Gastroesophageal sphincter (tissue), 4 donors: ENCODE data around the gene SYPL1. TPM values are rescaled to one million over a fixed set of nuclear protein-coding genes. Genes with fewer than 3 reads are reported as not detected.

Experiments used
- ATAC-seq: fragments of 150-250 bp; one replicate; pipeline ENCODE4 v1.9.1; 2016; ENCODE audit warnings: mild to moderate bottlenecking, moderate library complexity
- H3K27ac ChIP-seq, 4 donors: fragments of 200-600 bp; sonication (generic) in 3 of 4; 1 replicate in 3 of 4; 2 replicates in 1 of 4; pipeline ENCODE4 v1.5.1; 2016 to 2019
- H3K27me3 ChIP-seq: fragments of 200-600 bp; sonication (generic); one replicate; pipeline ENCODE4 v1.5.1; 2019
- H3K36me3 ChIP-seq, 2 donors: fragments of 200-600 bp; sonication (generic); one replicate each; pipeline ENCODE4 v1.5.1; 2019; ENCODE audit warnings: control low read depth in 1 of 2
- H3K4me1 ChIP-seq, 3 donors: fragments of 200-600 bp; sonication (generic); 1 replicate in 2 of 3; 2 replicates in 1 of 3; pipeline ENCODE4 v1.5.1; 2016 to 2019; ENCODE audit warnings: control low read depth in 2 of 3
- H3K4me3 ChIP-seq, 2 donors: fragments of 200-600 bp; sonication (generic); one replicate each; pipeline ENCODE4 v1.5.1; 2019; ENCODE audit warnings: mild to moderate bottlenecking in 1 of 2, moderate library complexity in 1 of 2
- H3K9me3 ChIP-seq, 3 donors: fragments of 200-600 bp; sonication (generic); one replicate each; pipeline ENCODE4 v1.5.1; 2017 to 2019; ENCODE audit warnings: control low read depth in 2 of 3
- EP300 ChIP-seq: sonication (generic); formaldehyde crosslinking; IDR thresholded peaks from one replicate; pipeline ENCODE4 v1.6.1; 2017; ENCODE audit warnings: antibody characterized with exemption, mild to moderate bottlenecking
- POLR2A ChIP-seq, 2 donors: fragments of 450-650 bp; IDR thresholded peaks; one replicate each; pipeline ENCODE4 v1.6.1; 2017; ENCODE audit warnings: antibody characterized with exemption in 2 of 2, mild to moderate bottlenecking in 2 of 2, moderate library complexity in 1 of 2
- POLR2AphosphoS5 ChIP-seq: sonication (generic); formaldehyde crosslinking; IDR thresholded peaks from one replicate; pipeline ENCODE4 v1.6.1; 2017; ENCODE audit warnings: antibody characterized with exemption
- WGBS, 2 donors: methylation state at CpG; one replicate each; pipeline ENCODE4 v1.1.5; 2018; ENCODE audit warnings: low coverage in 1 of 2; 5-methylcytosine and 5-hydroxymethylcytosine counted together
- total RNA-seq, 4 donors: library from RNA; depleted of rRNA; stranded (reverse); fragments of >200 nt; gene quantifications; one replicate each; pipeline ENCODE4 v1.1.0, GENCODE V29; 2016
- TF ChIP-seq, protein P1 (sequence below), 4 experiments: fragments of 200-600 bp in 2 of 4; fragments of 450-650 bp in 2 of 4; sonication (generic) in 1 of 4; IDR thresholded peaks; one replicate each; pipeline ENCODE4 v1.5.1; 2017 to 2019; ENCODE audit warnings: antibody characterized with exemption in 4 of 4, mild to moderate bottlenecking in 2 of 4, moderate library complexity in 2 of 4

The SYPL1 gene
- total RNA-seq, 4 donors from 2014 or later, result 80.0 to 132 (median 93.2) TPM

DNA sequence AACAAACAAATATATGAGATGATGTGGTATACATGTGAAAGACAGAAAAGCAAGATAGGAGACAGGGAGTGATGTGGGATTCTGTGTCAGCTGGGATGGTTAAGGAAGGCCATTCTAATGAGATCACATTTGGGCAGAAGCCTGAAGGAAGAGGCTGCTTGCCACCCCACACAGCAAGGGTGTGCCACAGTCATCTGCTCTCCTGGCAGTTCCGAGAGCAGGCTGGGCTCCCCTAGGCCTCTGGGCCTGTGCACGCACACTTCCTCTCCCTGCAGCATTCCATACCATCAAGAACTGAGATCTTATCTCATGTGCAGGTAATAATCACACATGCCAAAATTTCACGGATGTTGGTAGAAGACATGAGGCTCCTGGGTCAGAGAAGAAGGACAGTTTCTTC lies 43.1 kb downstream of the SYPL1 start:
- Histone ChIP-seq H3K4me3 (no peak overlapping the region), H3K27ac (peak overlapping the region in 3 of 4 donors; percentile 78 to 89 (median 87)), H3K27me3 (no peaks in the 10 kb centered on the region), H3K4me1 (peaks cover 15 to 93% (median 51%) of the 10 kb centered on the region in 3 donors), H3K36me3 (no peaks in the 10 kb centered on the region), H3K9me3 (no peaks in the 10 kb centered on the region)
- ATAC-seq, result no peak
- TF ChIP-seq EP300, result no peak
- no peak for TF ChIP-seq POLR2A (IDR thresholded peaks at IDR 0.05)
- no peak for TF ChIP-seq POLR2AphosphoS5
- TF ChIP-seq, protein P1, sequence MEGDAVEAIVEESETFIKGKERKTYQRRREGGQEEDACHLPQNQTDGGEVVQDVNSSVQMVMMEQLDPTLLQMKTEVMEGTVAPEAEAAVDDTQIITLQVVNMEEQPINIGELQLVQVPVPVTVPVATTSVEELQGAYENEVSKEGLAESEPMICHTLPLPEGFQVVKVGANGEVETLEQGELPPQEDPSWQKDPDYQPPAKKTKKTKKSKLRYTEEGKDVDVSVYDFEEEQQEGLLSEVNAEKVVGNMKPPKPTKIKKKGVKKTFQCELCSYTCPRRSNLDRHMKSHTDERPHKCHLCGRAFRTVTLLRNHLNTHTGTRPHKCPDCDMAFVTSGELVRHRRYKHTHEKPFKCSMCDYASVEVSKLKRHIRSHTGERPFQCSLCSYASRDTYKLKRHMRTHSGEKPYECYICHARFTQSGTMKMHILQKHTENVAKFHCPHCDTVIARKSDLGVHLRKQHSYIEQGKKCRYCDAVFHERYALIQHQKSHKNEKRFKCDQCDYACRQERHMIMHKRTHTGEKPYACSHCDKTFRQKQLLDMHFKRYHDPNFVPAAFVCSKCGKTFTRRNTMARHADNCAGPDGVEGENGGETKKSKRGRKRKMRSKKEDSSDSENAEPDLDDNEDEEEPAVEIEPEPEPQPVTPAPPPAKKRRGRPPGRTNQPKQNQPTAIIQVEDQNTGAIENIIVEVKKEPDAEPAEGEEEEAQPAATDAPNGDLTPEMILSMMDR (IDR thresholded peaks at IDR 0.05), result no peak
- WGBS, 2 donors, result 40% methylated on average over 1 of the region's 3 CpGs; no CpG with 5 or more reads in 1 of the 2 donors

DNA sequence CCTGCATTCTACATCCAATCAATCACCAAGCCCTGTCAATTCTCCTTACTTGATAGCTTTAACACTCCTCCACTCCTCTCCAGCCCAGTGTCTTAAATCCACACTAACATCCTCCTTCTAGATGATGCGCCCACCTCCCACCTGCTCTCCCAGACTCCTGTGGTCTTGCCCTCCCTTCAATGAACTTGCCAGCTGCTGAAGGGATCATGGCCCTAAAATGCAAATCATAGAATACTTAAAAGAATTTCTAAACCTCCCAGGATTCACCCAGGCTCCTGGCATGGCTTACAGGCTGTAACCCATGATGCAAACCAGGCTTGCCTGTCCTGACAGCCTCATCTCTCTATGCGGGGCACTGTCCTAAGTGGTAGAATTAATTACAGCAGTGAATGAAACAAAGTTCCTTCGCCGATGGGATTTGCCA lies 43.6 kb downstream of the SYPL1 start:
- peaks cover 15 to 93% (median 47%) of the 10 kb centered on the region in 3 donors for H3K4me1 ChIP-seq
- WGBS, 2 donors, result 58 to 65% methylated on average over 2 to 4 of the region's 4 CpGs
- no peak overlapping the region for H3K4me3 ChIP-seq
- no peaks in the 10 kb centered on the region for H3K36me3 ChIP-seq
- peak overlapping the region in 3 of 4 donors; percentile 78 to 89 (median 87) for H3K27ac ChIP-seq
- TF ChIP-seq, protein P1 (IDR thresholded peaks at IDR 0.05), result no peak
- no peak for TF ChIP-seq POLR2AphosphoS5
- no peak for TF ChIP-seq POLR2A (IDR thresholded peaks at IDR 0.05)
- TF ChIP-seq EP300, result no peak
- no peaks in the 10 kb centered on the region for H3K27me3 ChIP-seq
- ATAC-seq, result no peak
- no peaks in the 10 kb centered on the region for H3K9me3 ChIP-seq

DNA sequence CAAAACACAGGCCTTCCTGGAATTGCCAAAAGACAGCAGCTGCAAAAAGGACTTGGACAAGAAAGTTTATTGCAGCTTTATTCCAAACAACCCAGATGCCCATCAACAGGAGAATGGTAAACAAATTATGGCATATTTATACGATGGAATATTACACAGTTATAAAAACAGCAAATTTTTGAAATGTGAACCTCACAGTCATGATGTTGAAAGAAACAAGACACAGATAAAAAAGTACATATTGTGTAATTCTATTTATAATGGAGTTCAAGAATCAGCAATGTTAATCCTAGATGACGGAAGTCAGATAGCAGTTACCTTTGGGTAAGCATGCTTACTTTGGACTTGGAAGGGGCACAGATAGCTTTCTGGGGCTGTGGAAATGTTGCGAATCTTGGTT lies 44.4 kb downstream of the SYPL1 start:
- Histone ChIP-seq H3K36me3 (no peaks in the 10 kb centered on the region), H3K27ac (peak overlapping the region in 2 of 4 donors; percentile 87 to 89), H3K27me3 (no peaks in the 10 kb centered on the region), H3K4me3 (no peak overlapping the region), H3K9me3 (no peaks in the 10 kb centered on the region), H3K4me1 (peaks cover 15 to 92% (median 44%) of the 10 kb centered on the region in 3 donors)
- TF ChIP-seq, protein P1 (IDR thresholded peaks at IDR 0.05), result no peak
- no peak for TF ChIP-seq EP300
- no peak for TF ChIP-seq POLR2A (IDR thresholded peaks at IDR 0.05)
- TF ChIP-seq POLR2AphosphoS5, result no peak
- 70 to 71% methylated on average over 2 to 3 of the region's 3 CpGs for WGBS, 2 donors
- ATAC-seq, result no peak

DNA sequence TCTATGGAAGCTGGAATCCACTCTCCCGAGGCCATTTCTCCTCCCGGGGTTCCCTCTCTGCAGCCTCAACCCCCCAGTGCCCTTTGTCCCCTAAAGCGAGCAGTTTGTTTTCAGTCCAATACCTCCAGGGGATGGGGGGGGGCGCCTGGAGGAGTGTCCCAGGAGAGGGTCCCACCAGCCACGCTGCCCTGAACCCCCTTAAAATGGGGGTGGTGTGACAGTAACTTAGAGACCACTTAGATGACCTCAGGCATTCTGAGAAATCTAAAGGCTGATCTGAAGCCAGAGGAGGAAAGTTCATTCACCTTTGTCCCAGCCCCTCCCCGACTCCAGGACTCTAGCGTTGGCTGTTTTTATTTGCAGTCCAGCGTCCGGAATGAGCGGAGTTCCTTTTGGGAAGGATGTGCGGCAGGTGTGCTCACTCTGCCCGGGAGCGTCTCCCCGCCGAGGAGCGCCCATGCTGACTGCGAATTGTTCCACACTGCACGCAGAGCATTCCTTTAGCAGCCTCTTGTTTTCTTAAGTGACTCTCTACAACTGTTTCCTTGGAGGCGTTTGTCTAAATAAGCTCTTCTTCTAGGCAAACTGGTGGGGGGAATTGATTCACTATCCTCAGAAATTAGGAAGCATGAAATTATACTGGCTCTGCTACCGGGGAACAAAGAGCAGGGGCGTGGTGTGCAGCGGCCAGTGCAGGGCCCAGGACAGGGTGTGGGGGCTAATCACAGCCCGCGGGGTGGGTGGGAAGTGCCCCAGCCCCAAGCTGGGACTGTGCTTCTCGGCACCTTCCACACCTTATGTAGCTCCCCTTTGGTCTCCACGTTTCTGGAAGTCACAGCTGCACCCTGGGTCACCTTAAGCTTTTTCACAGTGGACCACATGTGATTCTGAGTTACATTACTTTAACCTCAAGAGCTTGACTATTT lies 46.3 kb downstream of the SYPL1 start:
- Histone ChIP-seq H3K36me3 (no peaks in the 10 kb centered on the region), H3K4me3 (peak overlapping the region in 1 of 2 donors; percentile 27), H3K9me3 (no peaks in the 10 kb centered on the region), H3K27ac (peak overlapping the region; percentile 40 to 91 (median 86)), H3K27me3 (no peaks in the 10 kb centered on the region), H3K4me1 (peaks cover 15 to 82% (median 35%) of the 10 kb centered on the region in 3 donors)
- ATAC-seq, result no peak
- TF ChIP-seq POLR2AphosphoS5 (no peak), POLR2A (IDR thresholded peaks at IDR 0.05) (no peak), EP300 (no peak)
- TF ChIP-seq, protein P1 (IDR thresholded peaks at IDR 0.05), result no peak
- WGBS, 2 donors, result 23% methylated on average over 4 to 8 of the region's 26 CpGs
